Activated B cell treated with CpG ODN at 0.5 μM for 24 hours (primary cell): ENCODE measurements around the gene COQ8A. TPM values are rescaled to one million over a fixed set of nuclear protein-coding genes. Genes with fewer than 3 reads are reported as not detected.
"Not testable (repeated sequence)": the region's sequence is repeated elsewhere in the genome, so short reads cannot be mapped to it uniquely, and the experiment has no call there.

Experiments used
- ATAC-seq: fragments of 200-7000 bp; cut with Tn5 transposase; one replicate; pipeline ENCODE4 v1.10.0; 2021; ENCODE audit warnings: low read depth, mild to moderate bottlenecking, moderate library complexity
- CTCF ChIA-PET: fragments of 350-600 bp; sonication (Branson Sonifier 250); formaldehyde crosslinking; loops from one replicate; lab custom pipeline; 2021; ENCODE audit warnings: antibody characterized with exemption; lab: Charles Lee
- POLR2A ChIA-PET: fragments of 350-600 bp; sonication (Branson Sonifier 250); formaldehyde crosslinking; loops from one replicate; lab custom pipeline; 2021; ENCODE audit warnings: antibody characterized with exemption; lab: Charles Lee
- DNase-seq: peaks from one replicate; pipeline ENCODE4 v3.0.0; 2022
- H3K27ac Mint-ChIP-seq: one replicate; pipeline ENCODE4 v1.8.0; 2020; ENCODE audit warnings: mixed read lengths
- H3K27me3 Mint-ChIP-seq: one replicate; pipeline ENCODE4 v1.8.0; 2021; ENCODE audit warnings: mixed read lengths
- H3K36me3 Mint-ChIP-seq: one replicate; pipeline ENCODE4 v1.8.0; 2021; ENCODE audit warnings: low read depth, mixed read lengths
- H3K4me1 Mint-ChIP-seq: one replicate; pipeline ENCODE4 v1.8.0; 2021; ENCODE audit warnings: mixed read lengths
- H3K4me3 Mint-ChIP-seq: one replicate; pipeline ENCODE4 v1.8.0; 2020; ENCODE audit warnings: mild to moderate bottlenecking, mixed read lengths
- H3K9me3 Mint-ChIP-seq: one replicate; pipeline ENCODE4 v1.8.0; 2020; ENCODE audit warnings: mixed read lengths
- CTCF ChIP-seq: fragments of 200-600 bp; IDR thresholded peaks from one replicate; pipeline ENCODE4 v1.8.0; 2022; ENCODE audit warnings: antibody characterized with exemption, mild to moderate bottlenecking
- intact Hi-C: fragments of 100-400 bp; cut with micrococcal nuclease; formaldehyde crosslinking; loops from one replicate; pipeline ENCODE4 v1.15.1; 2024
- total RNA-seq: library from RNA; stranded (reverse); gene quantifications from 2 replicates; pipeline ENCODE4 v1.2.3, GENCODE V29; 2022

COQ8A gene
- total RNA-seq, 1 donor from 2014 or later: 28.5 TPM

- CTCF ChIA-PET: no interaction called here
- H3K27ac Mint-ChIP-seq: no peak overlapping the region
These were observed 54.7 kb downstream of the COQ8A start for GRCh38 chr1:226994586-226995364.

GRCh38 chr1:226995365-226996332, 55.6 kb downstream of the COQ8A start:
- no peak for TF ChIP-seq CTCF
- Mint-ChIP-seq H3K27ac (no peak overlapping the region), H3K4me3 (no peak overlapping the region), H3K4me1 (peaks cover 7% of the 10 kb centered on the region), H3K36me3 (no peaks in the 10 kb centered on the region), H3K27me3 (peaks cover 3% of the 10 kb centered on the region), H3K9me3 (no peaks in the 10 kb centered on the region)
- CTCF ChIA-PET: no interaction called here
- DNase-seq (no peak), ATAC-seq (no peak)
- POLR2A ChIA-PET: no interaction called here
- intact Hi-C loops: no loop called here

More at GRCh38 chr1:226994586-226995364, 54.7 kb downstream of the COQ8A start:
- POLR2A ChIA-PET: no interaction called here
- no peak for TF ChIP-seq CTCF
- DNase-seq: no peak
- Mint-ChIP-seq H3K36me3 (no peaks in the 10 kb centered on the region), H3K9me3 (no peaks in the 10 kb centered on the region), H3K27me3 (peaks cover 3% of the 10 kb centered on the region), H3K4me1 (peaks cover 16% of the 10 kb centered on the region), H3K4me3 (no peak overlapping the region)
- intact Hi-C loops: no loop called here
- ATAC-seq: no peak

- POLR2A ChIA-PET, H3K9me3 Mint-ChIP-seq, intact Hi-C loops, CTCF ChIA-PET, H3K27me3 Mint-ChIP-seq, H3K4me1 Mint-ChIP-seq, ATAC-seq, H3K36me3 Mint-ChIP-seq, H3K4me3 Mint-ChIP-seq, DNase-seq, H3K27ac Mint-ChIP-seq: not testable (repeated sequence)
These were observed 59.5 kb downstream of the COQ8A start for GRCh38 chr1:226999579-226999978.

GRCh38 chr1:227002531-227003049, 62.5 kb downstream of the COQ8A start:
- no peak for TF ChIP-seq CTCF
- Mint-ChIP-seq H3K4me1 (no peaks in the 10 kb centered on the region), H3K27ac (no peak overlapping the region), H3K27me3 (no peaks in the 10 kb centered on the region), H3K4me3 (no peak overlapping the region), H3K36me3 (no peaks in the 10 kb centered on the region), H3K9me3 (no peaks in the 10 kb centered on the region)
- no peak for ATAC-seq
- intact Hi-C loops: no loop called here
- DNase-seq: no peak
- CTCF ChIA-PET: no interaction called here
- POLR2A ChIA-PET: no interaction called here

- H3K4me3 Mint-ChIP-seq: no peak overlapping the region
- ATAC-seq: no peak
- no peak overlapping the region for H3K27ac Mint-ChIP-seq
These were observed 63.1 kb downstream of the COQ8A start for GRCh38 chr1:227003165-227003564.

More at GRCh38 chr1:227003165-227003564, 63.1 kb downstream of the COQ8A start:
- Mint-ChIP-seq H3K4me1 (no peaks in the 10 kb centered on the region), H3K9me3 (no peaks in the 10 kb centered on the region), H3K27me3 (no peaks in the 10 kb centered on the region), H3K36me3 (no peaks in the 10 kb centered on the region)
- intact Hi-C loops: no loop called here
- POLR2A ChIA-PET: no interaction called here
- DNase-seq: no peak
- TF ChIP-seq CTCF: no peak
- CTCF ChIA-PET: no interaction called here
